ENCODE data around the gene RIOX2. TPM values are rescaled to one million over a fixed set of nuclear protein-coding genes. Genes with fewer than 3 reads are reported as not detected.

RIOX2 gene
- total RNA-seq, 4 donors from 2014 or later, result 9.3 to 50.3 (median 12.6) TPM

DNA sequence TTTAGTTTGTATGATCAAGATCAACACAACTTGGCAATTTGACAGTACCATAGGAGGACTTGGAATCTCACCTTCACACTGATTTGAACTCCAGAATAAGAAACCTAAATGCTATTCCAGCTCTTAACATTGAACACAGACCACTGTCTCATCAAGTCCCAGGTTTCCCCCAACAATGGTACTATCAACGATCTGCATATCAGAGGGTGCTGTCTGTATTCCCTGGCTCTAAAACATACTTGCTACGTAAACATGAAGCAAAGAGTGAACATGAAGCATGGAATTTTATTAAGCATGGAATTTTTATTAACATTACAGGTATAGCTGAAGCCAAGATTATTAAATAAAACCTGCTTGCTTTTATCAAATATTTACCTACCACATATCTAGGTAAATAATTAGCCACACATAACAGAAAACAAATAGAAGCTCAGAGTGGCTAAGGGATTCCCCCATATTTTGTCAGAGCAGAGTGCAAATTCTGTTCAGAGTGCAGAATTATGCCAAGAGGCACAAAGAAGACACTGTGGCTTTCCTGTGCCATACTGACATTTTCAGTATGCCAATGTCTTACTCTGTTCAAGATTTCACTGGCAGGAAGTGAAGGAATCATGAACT, 22.2 kb upstream of the RIOX2 start:
- H3K36me3 ChIP-seq, result no peaks in the 10 kb centered on the region
- no peaks in the 10 kb centered on the region for H3K4me1 ChIP-seq
- H3K27me3 ChIP-seq, result no peaks in the 10 kb centered on the region
- DNase-seq, result no peak
- H3K4me3 ChIP-seq, result no peak overlapping the region
- no peak overlapping the region for H3K27ac ChIP-seq
- H3K9me3 ChIP-seq, result no peaks in the 10 kb centered on the region
- no peak for TF ChIP-seq POLR2A (IDR thresholded peaks at IDR 0.05)
- TF ChIP-seq, protein P1, sequence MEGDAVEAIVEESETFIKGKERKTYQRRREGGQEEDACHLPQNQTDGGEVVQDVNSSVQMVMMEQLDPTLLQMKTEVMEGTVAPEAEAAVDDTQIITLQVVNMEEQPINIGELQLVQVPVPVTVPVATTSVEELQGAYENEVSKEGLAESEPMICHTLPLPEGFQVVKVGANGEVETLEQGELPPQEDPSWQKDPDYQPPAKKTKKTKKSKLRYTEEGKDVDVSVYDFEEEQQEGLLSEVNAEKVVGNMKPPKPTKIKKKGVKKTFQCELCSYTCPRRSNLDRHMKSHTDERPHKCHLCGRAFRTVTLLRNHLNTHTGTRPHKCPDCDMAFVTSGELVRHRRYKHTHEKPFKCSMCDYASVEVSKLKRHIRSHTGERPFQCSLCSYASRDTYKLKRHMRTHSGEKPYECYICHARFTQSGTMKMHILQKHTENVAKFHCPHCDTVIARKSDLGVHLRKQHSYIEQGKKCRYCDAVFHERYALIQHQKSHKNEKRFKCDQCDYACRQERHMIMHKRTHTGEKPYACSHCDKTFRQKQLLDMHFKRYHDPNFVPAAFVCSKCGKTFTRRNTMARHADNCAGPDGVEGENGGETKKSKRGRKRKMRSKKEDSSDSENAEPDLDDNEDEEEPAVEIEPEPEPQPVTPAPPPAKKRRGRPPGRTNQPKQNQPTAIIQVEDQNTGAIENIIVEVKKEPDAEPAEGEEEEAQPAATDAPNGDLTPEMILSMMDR (IDR thresholded peaks at IDR 0.05), result no peak

DNA sequence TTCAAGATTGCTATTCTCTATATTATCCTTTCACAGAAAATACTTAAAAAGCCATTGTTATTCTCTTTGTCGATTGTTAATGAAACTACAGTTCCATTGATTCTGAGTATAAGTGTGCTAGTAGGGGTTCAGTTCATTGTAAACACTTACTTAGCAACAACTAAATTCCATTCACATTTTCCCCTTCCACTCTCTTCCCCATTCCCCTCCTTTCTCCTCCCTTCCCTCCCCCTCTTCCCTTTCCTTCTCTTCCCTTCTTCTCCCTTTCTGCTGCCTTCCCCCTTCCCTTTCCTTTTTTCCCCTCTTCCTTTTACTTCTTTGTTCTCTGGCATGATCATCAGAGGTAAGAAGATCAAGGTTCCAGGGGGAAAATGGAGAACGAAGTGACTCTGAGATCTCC, 21.3 kb upstream of the RIOX2 start:
- Histone ChIP-seq H3K4me1 (no peaks in the 10 kb centered on the region), H3K27me3 (no peaks in the 10 kb centered on the region), H3K4me3 (no peak overlapping the region), H3K36me3 (no peaks in the 10 kb centered on the region), H3K9me3 (no peaks in the 10 kb centered on the region), H3K27ac (no peak overlapping the region)
- no peak for DNase-seq
- TF ChIP-seq, protein P1 (IDR thresholded peaks at IDR 0.05), result no peak
- TF ChIP-seq POLR2A (IDR thresholded peaks at IDR 0.05), result no peak

DNA sequence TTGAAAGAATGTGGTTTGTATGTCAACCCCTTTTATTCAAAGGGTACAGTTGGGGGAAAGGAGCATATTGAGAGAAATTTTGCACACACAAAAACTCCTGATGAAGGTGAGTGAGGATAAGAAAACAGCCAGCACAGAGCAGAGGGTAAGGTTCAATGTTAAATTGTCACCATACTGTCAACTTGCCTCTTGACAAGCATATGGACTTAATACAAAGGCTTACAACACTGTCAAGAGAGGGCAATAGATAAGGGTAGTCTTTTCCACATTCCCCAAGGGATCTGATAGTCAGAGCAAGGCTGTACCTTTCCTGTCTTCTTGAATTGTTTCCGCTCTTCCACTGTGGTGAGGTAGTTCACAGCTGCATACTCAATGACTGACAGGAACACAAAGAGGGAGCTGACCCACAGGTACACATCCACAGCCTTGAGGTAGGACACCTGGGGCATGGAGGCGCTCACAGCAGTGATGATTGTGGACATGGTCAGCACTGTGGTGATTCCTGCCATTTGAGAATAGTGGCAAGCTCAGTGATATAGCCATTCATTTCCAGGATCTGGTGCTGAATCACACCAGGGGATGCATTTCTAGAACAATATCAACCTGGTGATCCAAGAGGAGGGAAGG, 20.4 kb upstream of the RIOX2 start:
- Histone ChIP-seq H3K36me3 (no peaks in the 10 kb centered on the region), H3K27ac (no peak overlapping the region), H3K9me3 (no peaks in the 10 kb centered on the region), H3K4me3 (no peak overlapping the region), H3K27me3 (no peaks in the 10 kb centered on the region), H3K4me1 (no peaks in the 10 kb centered on the region)
- no peak for DNase-seq
- no peak for TF ChIP-seq POLR2A (IDR thresholded peaks at IDR 0.05)
- TF ChIP-seq, protein P1 (IDR thresholded peaks at IDR 0.05), result no peak

DNA sequence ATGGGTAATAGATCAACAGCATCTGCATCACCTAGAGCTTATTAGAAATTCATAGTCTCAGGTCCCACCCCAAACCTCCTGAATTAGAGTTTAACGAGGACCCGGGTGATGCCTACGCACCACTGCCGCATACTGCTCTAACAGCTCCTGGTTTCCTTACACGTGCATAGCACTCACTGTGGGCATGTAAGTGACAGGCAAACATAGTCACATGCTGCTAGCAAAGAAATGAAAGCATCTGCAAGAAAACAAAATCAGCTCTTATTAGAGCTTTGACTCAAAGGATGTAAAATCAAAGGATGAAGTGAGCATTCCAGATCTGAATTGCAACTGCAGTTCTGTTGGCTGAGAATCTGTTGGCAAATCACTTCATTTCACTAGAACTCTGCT, 19.1 kb upstream of the RIOX2 start:
- H3K9me3 ChIP-seq, result no peaks in the 10 kb centered on the region
- H3K36me3 ChIP-seq, result no peaks in the 10 kb centered on the region
- no peaks in the 10 kb centered on the region for H3K27me3 ChIP-seq
- no peak overlapping the region for H3K27ac ChIP-seq
- H3K4me3 ChIP-seq, result no peak overlapping the region
- TF ChIP-seq POLR2A (IDR thresholded peaks at IDR 0.05), result no peak
- TF ChIP-seq, protein P1 (IDR thresholded peaks at IDR 0.05), result no peak
- no peak for DNase-seq
- no peaks in the 10 kb centered on the region for H3K4me1 ChIP-seq

DNA sequence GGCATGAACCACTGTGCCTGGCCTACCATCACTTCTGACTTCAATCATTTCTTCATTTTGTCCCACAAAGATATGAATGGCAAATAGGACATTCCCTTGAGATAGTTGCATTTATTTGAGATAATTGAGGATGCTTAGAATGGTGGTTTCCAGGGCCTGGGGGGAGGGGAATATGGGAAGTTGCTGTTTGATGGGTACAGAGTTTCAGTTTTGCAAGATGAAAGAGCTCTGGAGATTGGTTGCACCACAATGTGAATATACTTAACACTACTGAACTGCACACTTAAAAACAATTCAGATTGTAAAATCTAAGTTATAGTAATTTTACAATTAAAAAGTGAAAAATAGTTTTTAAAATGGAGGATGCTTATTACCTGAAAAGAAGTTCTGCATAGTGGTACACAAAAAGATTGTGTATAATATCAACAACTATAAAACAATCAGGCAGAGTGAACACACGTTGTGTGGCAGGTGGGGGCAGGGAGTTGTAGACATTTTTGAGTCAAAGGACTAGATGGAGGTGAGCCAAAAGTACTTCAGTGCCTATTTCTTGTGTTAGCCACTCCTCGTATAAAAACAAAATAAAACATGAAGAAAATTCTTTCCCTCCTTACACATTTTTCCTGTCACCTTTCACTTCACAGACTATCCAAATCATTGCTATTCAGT, 18.5 kb upstream of the RIOX2 start:
- Histone ChIP-seq H3K27ac (no peak overlapping the region), H3K36me3 (no peaks in the 10 kb centered on the region), H3K4me1 (no peaks in the 10 kb centered on the region), H3K9me3 (no peaks in the 10 kb centered on the region), H3K27me3 (no peaks in the 10 kb centered on the region), H3K4me3 (no peak overlapping the region)
- no peak for TF ChIP-seq POLR2A (IDR thresholded peaks at IDR 0.05)
- DNase-seq, result no peak
